HG03432 (cell line): ENCODE results near the gene SLC6A1.

Experiments
- ATAC-seq: cut with Tn5 transposase; IDR thresholded peaks from one replicate; pipeline ENCODE4 v1.9.1; 2021; ENCODE audit warnings: mild to moderate bottlenecking, moderate library complexity; ENCODE audit not compliant: unreplicated experiment

SLC6A1 gene

DNA sequence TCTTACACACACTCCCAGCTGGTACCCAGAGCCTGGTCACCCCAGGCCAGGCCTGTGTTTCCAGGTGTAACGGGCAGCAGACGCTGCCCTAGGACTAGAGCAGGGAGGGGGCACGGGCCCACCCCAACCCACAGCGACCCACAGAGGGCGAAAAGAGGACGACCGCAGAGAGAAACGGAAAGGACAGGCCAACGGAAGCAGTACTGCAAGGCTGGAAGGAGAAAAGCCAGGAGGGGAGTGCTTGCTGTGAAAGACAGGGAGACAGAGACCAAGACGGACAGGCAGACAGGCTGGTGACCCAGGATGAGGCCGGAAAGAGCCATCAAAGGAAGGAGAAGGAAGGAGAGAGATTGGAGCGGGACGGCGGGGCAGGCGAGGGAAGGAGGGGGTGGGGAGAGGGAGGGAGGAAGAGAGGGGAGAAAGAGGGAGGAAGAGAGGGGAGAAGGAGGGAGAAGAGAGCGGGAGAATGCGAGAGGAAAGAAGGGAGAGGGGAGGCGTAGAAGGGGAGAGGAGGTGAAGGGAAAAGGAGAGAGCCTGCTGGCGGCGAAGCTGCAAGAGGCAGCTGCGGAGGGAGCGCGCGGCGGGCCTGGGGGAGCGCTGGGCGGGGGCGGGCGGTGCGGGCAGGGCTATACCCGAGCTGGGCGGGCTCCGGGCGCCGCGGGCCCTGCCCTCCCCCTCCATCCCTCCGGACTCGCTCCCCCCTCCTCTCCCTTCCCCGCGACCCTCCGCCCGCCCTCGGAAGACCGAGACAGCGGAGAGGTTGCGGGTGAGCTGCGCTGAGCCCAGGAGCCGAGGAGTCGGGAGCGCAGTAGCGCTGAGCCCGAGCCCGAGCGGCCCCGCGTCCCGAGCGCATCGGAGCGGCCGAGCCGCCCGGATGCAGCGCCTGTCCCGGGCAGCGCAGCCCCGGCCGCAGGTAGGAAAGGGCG lies at the start of gene SLC6A1:
TSS of gene SLC6A1 (plus strand) at position 732 of the 926 bp plus-strand sequence. CDS start 24,464 bp downstream, outside the sequence.
- ATAC-seq: no peak

DNA sequence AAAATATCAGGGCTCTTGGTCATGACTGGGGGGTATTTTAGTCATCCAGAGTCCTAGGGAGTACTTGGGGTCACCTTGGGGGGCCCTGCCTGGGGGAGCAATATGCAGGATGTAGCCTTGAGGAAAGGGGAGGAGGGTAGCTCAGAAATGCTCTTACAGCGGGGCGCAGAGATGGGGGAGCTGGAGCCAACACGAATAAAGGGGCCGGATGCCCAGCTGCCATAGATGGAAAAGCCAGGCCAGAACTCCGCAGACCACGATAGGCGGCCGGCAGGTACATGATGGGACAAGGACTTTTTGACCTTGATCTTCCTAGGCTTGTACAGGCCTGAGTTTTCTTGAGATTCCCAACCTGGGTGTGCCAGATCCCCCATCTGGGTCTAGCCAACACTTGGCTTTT lies 47.7 kb upstream of the SLC6A1 start:
- ATAC-seq: no peak

DNA sequence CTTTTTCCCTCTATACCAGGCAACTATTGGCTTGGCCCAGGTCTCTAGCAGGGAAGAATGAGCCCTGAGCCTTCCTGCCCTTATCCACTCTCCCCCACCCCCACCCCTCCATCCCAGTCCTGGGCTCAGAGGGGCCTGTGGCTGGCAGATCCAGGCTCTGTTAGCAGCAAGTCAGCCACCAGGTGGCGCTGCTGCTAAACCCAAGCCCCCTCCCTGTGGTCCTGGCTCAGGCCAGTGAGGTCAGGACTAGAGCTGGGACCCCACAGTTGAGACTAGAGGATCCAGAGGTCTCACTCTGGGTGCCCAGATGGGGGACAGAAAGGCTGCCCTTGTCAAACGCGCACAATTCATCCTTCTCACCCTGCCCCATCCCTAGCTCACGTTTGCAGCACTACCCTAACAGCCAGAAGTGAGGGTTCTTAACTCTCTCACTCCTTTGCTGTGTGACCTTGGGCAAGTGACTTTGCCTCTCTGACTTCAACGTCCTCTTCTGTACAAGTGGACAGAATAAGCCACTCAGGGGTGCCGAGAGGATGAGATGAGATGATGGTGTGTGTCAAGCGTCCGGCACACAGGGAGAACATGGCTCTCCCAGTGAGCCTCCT lies 46.8 kb upstream of the SLC6A1 start:
- ATAC-seq: no peak

DNA sequence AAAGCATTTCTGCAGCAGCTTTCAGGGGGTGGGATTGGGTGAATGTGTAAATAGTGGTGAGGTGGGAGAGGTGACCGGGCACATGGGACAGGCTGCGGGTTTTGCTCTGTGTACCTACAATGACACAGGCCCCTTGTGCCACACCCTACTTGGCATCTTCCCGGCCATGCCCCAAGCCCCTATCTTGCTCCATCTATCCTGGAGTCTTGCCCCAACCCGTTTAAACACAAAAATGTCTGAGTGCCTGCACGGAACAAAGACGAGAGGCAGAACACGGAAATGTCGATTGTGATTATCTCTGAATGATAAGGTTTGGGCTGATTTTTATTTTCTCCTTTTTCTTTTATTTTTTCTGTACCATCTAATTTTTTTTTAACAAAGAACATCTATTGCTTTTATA lies 46.0 kb upstream of the SLC6A1 start:
- no peak for ATAC-seq

DNA sequence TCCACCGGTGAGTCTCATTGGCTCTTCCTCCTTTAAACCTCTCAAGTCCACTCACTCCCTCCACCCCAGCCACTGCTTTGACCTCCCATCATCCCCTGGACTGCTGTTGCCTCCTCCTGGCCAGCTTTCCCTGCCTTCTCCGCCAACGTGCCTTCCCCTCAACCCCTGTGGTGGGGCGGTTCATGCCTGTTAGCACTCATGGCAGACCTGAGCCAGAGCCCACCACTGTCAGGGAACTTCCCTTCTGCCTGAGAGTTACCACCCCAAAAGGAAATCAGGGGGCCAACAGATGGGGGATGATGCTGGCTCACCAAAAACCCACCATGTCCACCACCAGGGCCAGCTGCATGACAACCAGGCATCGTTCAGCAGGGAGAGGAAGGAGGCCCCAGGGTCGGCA lies 44.2 kb upstream of the SLC6A1 start:
- ATAC-seq: no peak

DNA sequence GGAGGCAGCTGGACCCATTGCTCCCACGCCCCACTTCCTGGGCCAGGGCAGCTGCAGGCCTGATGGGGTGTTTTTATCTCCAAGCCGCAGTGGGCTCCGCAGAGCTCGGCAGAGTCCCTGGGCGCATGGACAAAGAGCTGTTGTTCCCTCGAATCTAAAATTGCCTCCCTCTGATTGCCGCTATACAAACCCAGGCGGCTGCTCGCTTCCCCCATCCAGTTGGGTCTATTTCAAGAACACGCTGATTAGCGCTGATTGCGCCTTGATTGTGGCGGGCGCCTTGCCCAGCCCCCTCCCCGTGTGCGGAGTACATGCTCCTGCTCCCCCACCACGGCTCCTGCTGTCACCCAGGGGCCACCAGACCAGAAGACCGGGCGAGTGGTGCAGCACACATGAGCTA lies 43.4 kb upstream of the SLC6A1 start:
- ATAC-seq: no peak

DNA sequence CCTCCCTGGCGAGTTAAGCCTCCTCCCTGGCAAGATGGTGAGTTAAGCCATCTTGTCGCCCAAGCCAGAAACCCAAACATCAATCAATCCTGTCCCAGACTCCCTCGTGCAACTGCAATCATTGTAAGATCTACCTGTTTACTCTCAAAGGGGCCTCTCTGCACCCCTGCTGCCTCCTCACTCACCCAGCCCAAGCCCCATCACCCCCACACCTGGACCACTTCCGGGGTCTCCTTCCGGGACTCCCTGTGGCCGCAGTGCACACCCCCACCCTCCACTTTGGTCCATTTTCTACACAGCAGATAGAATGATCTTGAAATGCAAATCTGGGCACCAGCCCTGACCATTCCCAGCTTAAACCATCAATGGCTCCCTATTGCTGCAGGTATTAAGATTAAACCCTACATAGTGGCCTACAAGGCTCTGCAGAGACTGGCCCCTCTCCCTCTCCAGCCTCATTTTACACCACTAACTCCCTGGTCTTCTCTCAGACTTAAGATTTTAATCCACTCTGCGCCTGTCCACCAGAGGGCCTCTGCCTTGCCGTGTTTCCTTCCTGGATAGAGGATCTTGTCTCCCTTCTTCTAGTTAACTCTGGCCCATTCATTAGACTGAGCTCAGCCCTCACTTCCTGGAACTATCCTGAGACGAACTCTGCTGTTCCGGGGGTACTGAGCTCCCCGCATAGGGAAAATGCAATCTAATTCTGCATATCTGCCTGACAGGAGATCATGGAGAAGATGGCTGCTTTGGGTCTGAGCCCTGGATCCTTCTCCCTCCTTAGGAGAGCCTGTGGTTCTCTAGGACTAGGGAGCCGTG lies 41.9 kb upstream of the SLC6A1 start:
- ATAC-seq: no peak

DNA sequence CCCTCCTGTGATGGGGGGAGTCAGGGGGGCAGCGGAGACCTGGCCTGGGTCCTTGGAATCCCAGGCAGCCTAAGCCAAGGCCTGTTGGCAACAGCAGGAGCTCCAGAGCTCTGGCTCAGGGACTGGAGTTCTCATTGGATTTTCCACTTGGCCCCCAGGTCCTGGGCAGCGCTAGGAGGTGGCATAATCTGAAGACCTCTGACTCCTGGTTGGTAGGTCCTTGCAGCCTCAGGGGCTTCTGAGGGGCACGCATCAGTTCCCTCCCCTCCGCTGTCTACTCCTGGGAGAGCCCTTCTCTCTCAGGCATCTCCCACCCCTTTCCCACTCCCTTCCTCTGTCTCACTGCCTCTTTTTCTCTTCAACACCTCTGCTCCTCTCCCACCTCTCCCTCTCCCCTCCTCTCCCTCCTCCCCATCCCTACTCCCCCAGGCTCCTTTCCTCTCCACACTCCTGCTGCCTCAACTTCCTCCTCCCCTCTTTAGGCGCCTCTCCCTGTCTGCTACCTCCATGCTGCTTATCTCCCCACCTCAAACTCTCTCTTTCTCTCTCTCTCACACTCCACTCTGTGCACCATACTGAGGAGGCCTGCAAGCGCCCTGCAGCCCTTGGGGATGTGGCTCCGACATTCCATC lies 41.1 kb upstream of the SLC6A1 start:
- no peak for ATAC-seq

DNA sequence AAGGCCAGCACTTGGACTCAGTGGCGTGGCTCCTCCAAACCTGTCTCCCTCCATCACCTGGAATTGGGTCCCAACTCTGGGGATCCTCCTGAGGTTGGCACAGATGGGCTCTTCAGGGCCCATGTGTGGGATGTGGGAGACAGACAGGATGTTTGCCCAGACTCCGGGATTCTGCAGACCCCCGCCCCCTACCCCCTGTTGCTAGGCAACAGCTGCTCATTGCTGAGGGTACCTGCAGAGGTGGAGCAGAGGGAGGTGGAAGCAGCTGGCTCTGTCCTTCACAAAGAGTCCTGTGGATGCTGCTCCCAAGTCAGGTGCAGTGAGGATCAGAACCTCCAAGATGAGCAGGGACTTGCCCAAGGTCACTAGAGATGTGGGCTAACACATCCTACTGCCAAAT lies 40.0 kb upstream of the SLC6A1 start:
- no peak for ATAC-seq

DNA sequence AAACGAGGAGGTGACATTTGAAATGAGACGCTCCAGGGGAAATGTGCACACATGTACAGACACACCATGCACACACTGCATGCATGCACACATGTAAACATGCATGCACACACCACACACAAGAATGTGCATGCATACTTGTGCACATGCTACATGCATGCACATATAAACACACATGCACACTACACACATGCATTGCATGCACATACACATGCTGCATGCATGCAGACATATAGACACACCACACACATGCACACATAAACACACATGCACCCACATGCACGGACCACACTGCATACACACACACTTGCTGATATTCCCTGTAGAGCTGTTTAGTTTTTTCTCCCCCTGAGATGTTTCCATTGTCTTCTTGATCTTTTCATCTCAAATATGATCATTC lies 37.8 kb upstream of the SLC6A1 start:
- no peak for ATAC-seq

DNA sequence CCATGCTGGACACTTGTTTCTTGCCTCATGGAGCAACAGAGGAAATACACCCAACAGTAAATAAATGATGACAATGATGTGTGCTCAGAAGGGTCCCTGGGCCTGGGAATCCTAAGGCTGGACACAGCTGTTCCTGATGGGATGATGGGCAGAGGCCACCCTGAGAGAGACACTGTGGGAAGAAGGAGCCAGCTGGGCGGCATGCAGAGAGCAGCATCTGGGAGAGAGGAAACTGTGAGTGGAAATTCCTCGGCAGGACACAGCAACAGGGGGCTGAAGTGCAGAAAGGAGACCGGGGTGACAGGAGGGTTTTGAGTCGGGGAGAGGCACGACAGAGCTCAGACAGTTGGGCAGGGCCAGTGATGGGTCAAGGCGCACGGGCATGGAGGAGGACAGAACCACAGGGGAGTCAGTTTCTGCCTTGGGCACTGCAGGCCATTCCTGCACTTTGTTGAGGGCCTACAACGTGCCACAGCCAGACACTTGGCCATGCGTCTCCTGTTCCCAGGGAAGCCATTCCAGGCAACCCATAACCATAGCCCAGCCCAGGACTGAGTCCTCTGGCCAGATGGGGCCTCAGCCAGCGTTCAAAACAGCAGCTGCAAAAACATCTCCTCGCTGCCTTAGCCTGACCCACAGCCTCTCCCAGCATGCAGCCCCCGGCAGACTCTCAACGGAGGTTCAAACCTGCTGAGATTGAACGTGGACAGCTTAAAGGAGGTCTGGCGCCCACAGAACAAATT lies 36.7 kb upstream of the SLC6A1 start:
- ATAC-seq: no peak

DNA sequence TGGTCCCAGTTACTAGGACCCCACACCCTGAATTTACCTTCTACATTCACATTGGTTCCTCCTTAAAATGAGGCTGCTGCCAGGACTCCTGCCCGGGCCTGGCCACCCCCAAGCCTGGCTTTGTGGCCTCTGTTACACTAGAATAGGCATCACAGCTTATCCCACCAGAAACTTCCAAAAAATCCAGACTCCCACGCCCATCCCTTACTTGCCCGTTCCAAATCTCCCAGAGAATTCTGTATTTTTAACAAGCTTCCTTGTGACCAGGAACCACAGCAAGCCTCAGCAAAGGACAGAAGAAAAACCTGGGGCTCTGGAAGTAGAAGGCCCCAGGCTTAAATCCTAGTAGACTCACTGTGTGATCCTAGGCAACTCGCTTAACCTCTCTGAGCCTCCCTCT lies 36.0 kb upstream of the SLC6A1 start:
- ATAC-seq: no peak

DNA sequence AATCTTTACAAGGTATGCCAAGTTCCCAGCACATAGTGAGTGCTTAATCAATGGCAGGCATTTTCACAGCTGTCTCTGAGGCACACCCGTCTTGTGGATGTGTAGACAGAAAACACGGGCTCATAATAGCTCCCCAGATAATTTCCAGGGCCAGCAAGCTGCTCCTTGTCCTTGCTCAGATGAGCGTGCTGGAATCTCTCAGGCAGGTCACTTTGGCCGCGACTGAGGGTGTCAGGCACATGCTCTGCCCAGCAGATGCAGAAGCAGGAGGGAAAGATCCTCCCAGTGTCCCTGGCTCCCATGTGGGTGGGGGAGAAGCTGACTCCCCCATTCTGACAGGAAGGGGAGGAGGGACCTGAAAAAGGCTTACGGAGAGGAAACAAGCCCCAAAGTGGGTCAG lies 35.6 kb upstream of the SLC6A1 start:
- no peak for ATAC-seq

DNA sequence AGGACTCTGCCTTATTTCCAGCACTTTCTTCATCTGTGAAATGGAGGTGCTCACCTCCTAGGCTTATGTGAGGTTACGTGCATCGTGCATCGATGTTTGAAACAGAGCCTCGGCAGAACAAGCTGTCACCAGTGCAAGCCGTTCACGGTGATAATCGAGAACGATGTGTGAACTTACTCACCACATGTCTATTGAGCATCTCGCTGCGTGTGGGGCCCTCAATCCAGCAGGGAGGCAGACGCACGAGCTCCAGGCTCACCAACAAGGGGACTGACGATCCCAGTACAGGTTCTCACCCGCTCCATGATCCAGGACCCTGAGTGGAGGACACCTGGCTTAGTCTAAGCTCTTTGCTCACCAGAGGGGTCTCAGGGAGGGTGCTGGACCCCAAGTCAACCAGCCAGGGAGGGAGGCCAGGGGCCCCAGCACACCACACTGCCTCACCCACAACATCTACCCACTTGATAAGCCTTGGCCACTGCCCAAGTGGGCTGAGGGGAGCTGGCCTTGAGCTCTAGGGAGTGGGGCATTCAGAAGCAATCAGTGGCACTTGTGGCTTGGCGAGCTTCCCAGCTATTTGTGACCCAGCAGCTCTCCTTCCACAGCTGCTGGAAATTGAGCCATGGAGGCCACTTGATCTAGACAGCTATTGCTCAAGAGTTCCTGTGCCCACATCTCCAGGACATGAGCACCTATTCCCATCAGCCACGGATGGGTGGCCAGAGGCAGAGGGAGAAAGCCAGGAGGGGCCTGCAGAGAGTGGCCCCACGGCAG lies 34.4 kb upstream of the SLC6A1 start:
- ATAC-seq: no peak

DNA sequence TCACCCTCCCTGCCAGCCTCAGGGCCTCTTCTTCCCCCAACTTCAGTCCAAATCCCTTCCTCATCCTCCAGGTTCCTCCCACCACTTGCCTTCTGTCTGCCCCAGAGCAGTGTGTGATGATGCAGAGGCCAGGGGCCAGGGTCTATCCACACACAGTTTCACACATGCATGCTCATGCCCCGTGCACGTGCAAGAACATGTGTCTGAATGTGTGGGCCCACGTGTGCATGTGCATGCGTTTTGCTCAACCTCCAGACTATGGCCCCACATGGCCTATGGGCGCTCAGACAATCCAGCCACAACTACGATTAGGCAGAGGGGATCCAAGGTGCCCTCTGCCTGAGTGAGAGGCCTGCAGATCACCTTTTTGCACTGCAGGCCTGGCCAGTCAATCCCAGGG lies 32.3 kb upstream of the SLC6A1 start:
- no peak for ATAC-seq

DNA sequence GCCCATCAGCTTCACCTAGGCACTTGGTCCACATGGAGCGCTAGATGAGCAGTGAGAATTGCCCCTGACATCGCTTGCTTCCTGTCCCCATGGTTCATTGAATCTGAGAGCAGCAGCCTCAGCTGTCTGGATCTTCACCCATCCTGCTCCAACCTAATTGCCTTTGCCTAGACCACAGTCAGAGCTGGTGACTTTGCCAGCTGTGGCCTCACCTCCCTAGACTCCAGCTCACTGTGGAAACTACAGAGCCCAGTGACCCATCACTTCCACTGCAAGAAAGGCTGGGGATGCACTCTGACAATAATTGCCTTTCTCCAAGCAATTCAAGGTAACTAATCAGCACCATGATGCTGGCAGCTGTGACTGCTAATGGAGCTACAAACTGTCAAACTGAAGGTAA lies 30.6 kb upstream of the SLC6A1 start:
- no peak for ATAC-seq

DNA sequence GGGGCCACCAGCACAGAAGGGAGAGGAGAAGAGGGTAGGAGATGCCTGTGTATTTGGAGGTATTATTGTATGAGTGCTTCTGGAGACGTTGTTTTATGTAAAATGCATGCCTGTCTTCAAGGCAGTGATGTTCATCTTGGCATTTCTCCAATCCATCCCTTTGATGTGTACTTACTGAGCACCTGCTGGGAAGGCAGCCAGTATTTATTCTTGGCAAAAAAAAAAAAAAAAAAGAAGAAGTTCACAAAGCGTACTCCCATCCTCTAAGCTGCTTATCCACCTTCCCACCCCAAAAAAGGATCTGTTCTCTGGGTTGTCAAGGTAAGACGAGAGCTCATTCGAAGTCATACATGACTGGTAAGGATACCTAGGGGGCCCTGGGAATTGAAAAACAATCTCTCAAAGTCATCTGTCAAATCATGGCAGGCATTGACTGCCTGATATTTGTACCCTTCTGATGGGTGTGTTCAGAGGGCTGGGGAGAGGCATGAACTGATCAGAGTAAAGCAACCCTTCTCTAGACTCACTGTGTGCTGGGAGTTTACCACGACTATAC lies 30.0 kb upstream of the SLC6A1 start:
- no peak for ATAC-seq

DNA sequence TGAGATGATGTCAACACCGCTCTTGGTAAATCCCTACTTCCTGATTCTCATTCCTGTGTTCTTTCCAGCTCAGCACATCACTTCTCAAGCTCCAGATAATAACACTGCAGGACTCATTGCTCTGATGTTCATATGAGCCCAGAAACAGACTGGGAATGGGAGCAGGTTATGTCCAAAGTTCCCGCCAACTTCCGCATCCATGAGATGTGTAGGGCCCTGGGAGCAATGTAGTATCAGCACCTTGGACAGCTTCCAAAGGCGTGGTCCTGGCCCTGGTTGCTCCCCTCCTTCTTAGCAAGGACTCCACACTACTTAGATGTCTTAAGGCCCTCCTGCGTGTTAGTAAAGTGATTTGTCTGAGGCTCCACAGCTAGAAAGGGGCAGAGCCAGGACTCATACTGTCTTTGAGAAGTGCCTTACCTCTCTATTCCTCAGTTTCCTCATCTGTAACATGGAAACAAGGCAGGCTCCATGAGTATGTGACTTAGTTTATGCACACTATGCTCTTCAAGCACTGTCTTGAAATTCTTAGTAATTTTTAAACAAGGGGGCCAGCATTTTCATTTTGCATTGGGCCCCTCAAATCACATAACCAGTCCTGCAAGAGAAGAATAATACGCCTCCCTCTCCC lies 27.9 kb upstream of the SLC6A1 start:
- no peak for ATAC-seq

DNA sequence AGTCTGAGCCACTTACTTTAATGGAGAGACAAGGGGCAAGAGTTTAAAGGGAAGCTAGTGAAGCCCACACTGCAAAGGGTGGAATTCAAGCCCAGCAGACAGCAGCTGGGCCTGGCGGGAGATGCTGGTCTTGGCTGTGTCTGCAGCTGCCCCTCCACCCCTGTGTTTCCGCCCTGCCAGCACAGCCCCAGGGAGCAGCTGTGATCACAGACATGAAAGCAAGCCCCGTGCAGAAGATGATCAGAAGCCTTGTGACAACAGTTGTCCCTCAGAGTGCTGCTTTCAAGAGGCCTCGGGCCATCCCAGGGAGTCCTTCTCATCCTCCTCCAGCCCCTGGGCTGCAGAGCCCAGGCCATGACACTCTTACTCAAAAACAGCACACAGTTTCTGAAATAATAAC lies 24.1 kb upstream of the SLC6A1 start:
- no peak for ATAC-seq
